ENCODE measurements around the gene FOXP1.

Gene FOXP1

GRCh38 chr3:71505767-71506350, 77.7 kb downstream of the FOXP1 start:
- no peak for DNase-seq (ENCODE audit: low read depth in 2 of 2)

DNA sequence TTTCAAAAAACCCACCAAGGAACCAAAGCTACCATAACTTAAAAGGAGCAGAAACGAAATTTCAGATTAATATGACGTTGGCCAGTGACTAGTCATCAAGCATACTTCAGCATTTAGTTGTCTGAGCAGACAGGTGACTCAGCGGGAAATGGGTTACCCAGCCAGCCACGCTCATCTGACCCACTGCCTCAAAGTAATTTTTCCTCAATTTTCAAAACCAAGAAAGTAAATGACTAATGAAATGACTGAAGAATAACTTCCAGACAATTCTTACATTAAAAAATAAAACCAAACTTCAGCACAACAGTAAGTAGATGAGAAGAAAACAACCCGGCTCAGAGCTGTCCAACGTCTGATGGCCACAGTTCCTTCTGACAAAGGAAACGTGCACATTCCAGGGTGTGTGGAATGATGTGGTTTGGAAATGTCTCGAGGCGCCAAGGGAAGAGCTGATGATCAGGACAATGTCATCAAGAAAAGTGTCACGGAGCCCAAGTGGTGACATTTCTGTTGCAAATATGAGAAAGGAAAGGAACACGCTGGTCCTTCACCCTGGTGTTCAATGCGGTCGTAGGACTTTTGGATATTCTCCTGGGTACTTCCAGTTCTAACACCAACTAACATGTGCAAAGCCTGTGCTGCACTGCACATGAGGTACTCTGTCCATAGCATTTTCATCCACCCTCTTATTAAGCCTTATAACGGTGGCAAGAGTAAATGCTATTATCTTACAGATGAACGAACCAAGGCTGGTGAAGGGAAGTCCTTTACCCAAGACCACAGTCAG, 79.1 kb downstream of the FOXP1 start:
- no peak for DNase-seq (ENCODE audit: low read depth in 2 of 2)

GRCh38 chr3:71503525-71504249, 79.8 kb downstream of the FOXP1 start:
- no peak for DNase-seq (ENCODE audit: low read depth in 2 of 2)

GRCh38 chr3:71502066-71502625, 81.4 kb downstream of the FOXP1 start:
- no peak for DNase-seq (ENCODE audit: low read depth in 2 of 2)

DNA sequence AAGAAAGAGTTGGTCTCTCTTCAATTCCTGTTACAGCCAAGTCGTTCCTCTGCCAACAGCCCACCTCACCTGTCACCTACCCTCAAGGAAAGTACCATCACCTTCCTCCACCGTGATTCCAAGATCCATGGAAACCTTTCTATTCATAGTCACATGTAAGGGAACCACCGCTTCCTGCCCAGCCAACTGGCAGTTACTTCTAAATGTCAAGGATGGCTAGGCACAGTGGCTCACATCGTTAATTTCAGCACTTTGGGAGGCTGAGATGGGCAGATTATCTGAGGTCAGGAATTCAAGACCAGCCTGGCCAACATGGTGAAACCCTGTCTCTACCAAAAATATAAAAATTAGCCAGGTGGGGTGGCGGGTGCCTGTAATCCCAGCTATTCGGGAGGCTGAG, 82.8 kb downstream of the FOXP1 start:
- no peak for DNase-seq (ENCODE audit: low read depth in 2 of 2)

DNA sequence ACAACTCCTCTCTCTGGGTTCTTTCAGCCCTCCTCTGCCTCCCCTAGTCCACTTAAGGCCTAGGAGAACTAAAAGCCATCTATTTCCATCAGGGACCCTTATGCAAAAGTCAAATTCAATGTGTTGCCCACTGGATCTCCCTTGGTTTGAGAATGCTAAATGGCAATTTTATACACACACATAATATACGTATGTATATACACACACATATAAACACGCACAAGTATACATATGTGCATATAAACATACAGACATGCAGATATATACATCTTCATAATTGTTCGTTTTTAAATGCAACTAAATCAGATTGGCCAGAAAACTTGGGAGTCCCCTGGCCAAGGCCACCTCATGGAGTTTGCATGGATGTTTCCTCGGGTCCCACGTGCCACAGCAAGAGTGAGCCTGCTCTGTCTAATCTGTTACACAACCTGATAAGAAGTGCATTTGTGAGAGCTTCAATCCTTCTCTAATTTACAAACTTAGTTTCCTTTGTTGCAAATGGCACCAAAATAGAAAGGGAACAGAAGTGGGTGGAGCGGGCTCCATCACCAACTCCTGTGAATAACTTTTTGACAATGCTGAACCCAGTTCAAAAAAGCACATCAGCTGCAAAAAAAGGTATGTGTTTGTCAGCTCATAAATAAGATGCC, 84.2 kb downstream of the FOXP1 start:
- no peak for DNase-seq (ENCODE audit: low read depth in 2 of 2)

DNA sequence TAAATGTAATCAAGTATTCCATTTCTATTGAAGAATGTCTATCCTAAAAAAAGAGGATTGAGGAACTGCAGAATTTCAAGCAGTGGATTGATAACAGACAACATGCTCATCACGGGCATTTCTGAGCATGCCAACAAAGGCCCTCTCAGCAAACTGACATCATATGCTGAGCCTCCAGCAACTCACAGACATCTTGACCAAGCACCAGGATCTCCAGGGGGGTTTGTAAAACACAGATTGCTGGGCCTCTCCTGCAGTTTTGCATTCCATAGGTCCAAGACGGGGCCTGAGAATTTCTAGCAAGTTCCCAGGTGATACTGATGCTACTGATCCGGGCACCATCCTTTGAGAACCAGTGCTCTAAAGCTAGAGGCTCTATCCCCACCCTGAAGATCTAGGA, 85.0 kb downstream of the FOXP1 start:
- DNase-seq (ENCODE audit: low read depth in 2 of 2) = no peak

GRCh38 chr3:71497971-71498444, 85.5 kb downstream of the FOXP1 start:
- DNase-seq (ENCODE audit: low read depth in 2 of 2) = no peak

GRCh38 chr3:71497367-71497897, 86.1 kb downstream of the FOXP1 start:
- no peak for DNase-seq (ENCODE audit: low read depth in 2 of 2)

DNA sequence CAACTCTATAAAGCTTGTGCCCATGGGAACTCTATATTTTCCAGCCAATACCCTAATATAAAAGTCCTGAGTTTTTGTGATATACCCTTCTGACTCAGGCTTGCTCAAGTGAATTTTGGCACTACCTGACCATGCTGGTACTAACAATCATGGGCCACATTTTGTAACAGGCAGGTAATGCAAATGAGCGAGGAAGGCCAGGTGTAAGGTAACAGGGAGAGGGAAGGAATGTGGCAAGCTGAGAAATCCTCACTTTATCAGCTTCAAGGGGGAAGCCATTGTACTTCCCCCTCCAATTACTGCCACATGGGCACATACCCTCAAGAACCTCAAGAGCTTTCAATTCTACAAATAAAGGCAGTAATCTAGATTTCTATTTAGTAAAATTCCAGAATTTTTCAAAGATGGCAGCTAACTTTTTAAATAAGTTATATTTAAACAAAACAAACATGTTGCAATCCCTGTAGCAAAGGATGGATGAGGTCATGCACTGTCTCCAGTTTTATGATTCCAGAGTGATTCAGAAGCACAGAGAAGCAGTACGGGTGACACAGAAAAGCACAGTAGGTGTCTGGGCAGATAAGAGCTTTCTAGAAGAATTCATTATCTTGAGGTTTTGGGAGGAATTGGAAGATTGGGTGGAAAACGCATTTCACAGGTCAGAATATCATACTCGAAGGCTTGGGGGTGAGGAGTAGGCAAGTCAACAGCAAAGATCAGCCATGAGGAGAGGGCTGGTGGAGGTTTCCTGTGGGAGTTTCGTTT, 87.6 kb downstream of the FOXP1 start:
- DNase-seq (ENCODE audit: low read depth in 2 of 2) = no peak

DNA sequence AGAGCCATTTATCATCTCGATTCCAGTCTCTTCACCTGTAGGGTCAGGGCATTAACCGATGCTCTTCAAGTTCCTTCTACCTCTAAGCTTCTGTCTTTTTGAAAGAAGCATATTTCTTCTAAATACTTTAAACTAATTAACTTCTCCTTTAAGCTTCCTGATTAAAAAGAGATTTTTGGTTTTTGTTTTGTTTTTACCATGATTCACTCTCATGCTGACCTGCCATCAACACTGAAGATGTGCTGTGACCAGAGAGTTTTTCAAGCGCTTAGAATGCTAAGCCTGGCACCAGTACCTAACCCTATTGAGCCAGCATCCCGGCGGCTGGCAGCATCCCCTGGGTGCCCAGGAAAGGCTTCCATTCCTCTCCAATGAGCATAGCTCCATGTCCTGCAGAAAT, 89.3 kb downstream of the FOXP1 start:
- DNase-seq (ENCODE audit: low read depth in 2 of 2) = no peak

DNA sequence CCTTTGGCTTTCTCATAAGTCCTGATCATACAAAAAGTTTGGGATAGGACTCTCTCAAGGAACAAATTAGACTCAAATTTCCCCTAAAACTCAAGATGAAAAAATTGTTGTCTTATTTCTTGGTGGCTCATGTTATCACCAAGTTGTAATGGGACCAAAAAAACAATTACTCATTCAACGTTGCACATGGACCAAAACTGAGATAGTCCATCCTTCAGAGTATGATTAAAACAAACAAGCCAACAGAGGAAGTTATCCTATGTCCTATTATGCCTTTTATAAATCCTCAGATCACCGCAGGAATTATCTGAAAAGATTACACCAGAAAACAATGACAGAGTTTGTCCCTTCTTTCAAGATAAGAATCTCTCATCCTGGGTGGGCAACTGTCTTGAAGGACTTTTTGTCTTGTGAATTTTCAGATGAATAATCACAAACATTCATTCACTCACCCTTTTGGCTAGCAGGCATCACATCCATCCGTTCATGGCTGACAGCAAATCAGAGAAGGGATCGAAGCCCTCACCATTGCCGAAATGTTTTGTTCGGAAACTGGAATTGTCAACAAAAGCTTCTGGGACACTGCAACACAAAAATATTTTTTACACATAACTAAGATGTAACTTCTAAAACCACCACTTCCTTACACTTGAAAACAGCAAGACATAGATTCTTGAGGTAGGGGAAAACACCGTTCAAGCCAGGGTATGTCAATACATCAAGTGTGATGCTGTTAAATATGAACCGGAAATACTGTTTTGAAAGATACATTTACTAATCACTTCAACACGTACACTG, 90.4 kb downstream of the FOXP1 start:
- no peak for DNase-seq (ENCODE audit: low read depth in 2 of 2)

DNA sequence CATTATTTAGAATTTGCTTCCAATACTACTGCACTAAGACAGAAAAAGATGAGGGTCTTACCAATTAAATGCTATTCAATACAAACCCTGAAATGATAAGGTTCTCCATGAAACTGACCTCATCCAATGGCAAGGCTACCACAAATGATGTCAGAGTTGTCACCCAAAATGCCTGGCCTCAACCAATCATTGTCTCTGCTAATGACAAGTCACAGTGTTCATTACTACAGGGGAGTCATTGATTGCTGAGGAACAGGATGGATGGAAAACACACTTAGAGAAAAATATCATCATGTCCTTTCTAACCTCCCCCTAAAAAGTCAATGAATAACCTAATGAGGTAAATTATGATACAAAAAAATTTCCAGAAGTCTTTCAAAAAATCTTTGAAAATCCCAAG, 91.0 kb downstream of the FOXP1 start:
- no peak for DNase-seq (ENCODE audit: low read depth in 2 of 2)

DNA sequence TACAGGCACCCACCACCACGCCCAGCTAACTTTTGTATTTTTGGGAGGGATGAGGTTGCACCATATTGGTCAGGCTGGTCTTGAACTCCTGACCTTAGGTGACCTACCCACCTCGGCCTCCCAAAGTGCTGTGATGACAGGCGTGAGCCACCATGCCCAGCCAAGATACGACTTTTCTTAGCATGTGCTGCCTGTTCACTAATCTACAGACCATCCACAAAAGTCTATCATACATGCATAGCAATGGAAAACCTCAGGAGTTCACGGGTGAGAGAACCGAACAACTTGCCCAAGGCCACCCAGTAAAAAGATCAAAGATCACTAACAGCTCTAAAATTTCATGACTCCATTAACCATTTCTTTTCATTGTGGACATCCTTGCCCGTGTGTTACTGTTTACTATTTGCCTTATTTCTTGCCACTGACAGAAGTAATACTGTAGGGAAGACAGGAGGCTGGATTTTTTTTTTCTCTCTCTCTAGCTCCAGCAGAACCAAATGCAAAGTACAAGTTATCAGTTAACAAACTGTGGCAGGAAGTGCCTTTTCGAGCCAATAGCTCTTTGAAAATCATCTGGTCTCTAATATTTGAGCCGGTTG, 92.3 kb downstream of the FOXP1 start:
- DNase-seq (ENCODE audit: low read depth in 2 of 2) = no peak

DNA sequence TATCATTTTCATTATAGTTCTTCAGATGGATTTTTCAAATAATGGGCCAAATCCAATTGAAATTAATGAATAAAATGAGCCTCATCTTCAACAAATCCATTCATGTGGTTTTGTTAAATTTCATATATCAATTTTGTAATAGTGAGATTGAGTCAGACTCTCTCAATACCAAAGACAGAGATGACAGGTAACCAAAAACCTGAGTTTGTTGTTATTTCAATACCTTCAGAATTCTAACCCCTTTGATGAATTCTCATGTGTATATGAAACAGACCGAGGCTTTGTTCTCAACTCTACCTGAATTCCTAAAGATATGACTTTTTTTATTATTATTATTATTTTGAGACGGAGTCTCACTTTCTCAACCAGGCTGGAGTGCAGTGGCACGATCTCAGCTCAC, 92.8 kb downstream of the FOXP1 start:
- DNase-seq (ENCODE audit: low read depth in 2 of 2) = no peak

GRCh38 chr3:71489315-71489761, 94.2 kb downstream of the FOXP1 start:
- DNase-seq (ENCODE audit: low read depth in 2 of 2) = no peak

- no peak for DNase-seq (ENCODE audit: low read depth in 2 of 2)
These were observed 94.6 kb downstream of the FOXP1 start for GRCh38 chr3:71488882-71489281.

DNA sequence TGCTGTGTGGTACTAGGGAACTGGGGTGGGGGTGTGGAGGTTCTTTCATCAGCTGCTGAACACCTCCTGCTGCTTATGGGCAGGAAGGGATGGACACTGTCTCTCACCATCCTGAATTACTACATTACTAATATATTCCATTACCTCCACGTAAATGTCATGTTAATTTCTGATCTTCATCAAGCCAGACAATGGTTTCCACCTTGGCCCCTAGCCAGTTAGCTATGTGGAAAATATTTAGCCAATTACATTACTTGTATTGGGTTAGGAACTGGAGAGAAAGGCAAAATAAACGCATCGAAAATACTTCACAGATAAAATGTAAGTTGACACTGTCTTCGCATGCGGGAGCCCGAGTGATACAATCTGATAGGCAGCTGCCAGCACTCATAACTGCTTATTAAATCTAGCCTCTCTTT, 95.1 kb downstream of the FOXP1 start:
- no peak for DNase-seq (ENCODE audit: low read depth in 2 of 2)

DNA sequence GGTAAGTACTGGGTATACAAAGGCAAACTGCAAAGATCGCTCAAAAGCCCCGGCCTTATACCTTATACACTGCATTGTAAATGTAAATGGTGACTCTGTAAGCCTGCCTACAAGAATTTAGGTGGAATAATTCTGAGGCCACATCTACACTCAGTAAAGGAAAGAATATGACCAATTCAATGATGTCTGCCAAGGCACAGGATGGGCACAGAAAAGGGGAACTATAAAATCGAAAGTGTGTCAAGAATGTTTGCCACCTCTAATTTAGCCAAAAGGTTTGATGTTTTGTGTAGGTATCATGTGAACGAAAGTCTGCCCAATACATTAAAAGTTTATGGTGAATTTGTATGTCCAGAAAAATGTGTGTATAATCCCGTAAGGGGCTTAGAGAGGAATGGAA, 96.1 kb downstream of the FOXP1 start:
- DNase-seq (ENCODE audit: low read depth in 2 of 2) = no peak

- no peak for DNase-seq (ENCODE audit: low read depth in 2 of 2)
These were observed 96.7 kb downstream of the FOXP1 start for GRCh38 chr3:71486831-71487230.
